Measurements from ENCODE around the gene ZDHHC3.
"Not testable (repeated sequence)": the region's sequence is repeated elsewhere in the genome, so short reads cannot be mapped to it uniquely, and the experiment has no call there.

The ZDHHC3 gene

GRCh38 chr3:44996556-44996969, 20.6 kb upstream of the ZDHHC3 start:
- DNase-seq (ENCODE audit: low read depth in 1 of 2, low spot score in 1 of 2) = no peak

DNA sequence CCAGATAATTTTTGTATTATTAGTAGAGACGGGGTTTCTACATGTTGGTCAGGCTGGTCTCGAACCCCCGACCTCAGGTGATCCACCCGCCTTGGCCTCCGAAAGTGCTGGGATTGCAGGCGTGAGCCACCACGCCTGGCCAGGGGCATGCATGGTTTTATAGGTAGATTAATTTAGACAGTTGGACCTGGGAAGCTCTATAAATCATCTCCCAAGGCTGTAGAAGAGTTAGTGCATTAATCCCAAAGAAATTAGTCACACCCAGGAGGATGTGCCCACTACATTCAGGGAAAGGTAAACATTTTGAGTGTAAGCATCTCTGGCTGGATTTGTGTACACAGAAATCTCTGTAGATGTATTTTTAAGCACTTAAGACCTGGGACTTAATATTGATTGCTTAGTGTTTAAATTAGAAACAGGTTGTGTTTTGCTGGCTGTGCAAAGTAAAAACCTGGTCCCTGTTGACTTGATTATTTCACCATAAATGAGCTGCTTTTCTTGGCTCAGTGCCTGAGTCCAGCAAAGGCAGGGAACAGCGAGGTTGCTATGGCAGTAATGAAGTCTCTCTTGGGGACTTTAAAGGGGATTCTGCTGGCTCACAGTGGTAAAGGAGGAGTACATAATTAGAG, 19.3 kb upstream of the ZDHHC3 start:
- no peak for DNase-seq (ENCODE audit: low read depth in 1 of 2, low spot score in 1 of 2)

DNA sequence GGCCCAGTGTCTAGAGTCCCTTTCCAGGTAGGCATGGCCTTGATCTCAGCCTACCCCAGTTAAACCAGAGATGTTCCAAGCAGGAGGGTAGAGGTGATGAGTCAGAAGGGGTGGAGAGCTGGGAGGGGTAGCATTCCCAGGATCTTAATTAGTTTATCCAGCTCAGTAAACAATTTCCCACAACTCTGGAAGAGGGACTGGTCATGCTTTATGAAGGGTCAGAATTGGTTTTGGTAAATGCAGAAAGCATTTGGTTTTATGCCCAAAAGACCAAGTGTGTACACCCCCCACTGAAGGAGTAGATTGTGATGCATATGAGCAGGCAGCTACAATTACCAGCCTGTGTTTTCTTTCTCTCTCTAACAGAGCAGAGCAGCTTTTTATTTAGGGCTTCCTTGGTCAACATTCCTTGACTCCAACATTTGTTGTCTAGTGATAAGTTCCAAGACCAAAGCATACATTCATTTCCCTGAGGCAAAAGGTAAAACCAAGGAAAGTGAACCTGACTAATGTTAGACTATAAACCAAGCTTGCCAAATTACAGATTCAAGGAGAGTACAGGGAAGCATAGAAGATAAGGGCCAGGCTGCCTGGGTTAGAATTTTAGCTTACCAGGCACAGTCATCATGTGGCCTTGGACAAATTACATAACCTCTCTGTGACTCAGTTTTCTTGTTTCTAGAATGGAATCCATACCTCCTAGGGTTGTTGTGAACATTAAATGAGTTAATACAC, 17.7 kb upstream of the ZDHHC3 start:
- DNase-seq (ENCODE audit: low read depth in 1 of 2, low spot score in 1 of 2) = no peak

DNA sequence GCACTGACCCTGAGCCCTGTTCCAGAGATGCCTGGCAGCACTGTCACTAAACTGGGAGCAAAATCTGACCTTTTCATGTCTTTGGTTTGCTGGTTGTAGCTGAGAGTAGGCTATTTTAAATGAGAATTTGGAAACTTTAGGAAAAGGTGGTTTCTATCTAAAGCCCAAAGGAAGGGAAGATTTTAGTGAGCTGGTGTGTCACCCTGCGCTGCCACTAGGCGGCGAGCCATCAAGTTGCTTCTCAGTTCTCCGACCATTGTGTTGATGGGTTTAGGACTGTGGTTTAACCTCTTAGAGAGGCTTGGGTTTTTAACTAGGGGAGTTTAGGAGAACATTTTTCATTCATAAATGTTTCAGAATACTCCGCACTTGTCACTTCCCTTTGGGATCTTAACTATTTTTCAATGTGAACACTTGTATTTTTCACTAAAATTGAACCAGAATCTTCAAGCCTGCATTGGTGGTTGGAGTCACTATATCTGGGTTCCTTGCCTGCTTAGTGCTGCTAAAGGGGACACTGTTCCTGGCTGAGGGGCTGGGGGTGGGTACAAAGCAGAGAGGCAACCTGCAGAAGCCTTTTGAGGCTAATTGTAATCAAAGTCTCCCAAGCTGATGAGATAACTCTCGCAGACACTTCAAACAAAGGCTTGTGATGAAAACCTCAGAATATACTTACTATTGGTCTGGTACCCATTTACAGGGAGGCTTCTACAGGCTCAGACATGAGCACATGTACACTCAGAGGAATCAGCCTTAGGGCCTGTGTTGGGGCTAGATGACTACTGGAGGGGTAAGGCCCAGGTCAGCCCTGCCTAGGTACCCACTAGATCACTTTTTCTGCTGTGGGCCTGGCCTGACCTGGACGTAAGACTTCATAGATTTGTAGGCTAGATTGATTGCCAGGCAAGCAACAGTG, 16.8 kb upstream of the ZDHHC3 start:
- DNase-seq (ENCODE audit: low read depth in 1 of 2, low spot score in 1 of 2) = no peak

GRCh38 chr3:44991326-44991725, 15.4 kb upstream of the ZDHHC3 start:
- DNase-seq (ENCODE audit: low read depth in 1 of 2, low spot score in 1 of 2) = no peak

DNA sequence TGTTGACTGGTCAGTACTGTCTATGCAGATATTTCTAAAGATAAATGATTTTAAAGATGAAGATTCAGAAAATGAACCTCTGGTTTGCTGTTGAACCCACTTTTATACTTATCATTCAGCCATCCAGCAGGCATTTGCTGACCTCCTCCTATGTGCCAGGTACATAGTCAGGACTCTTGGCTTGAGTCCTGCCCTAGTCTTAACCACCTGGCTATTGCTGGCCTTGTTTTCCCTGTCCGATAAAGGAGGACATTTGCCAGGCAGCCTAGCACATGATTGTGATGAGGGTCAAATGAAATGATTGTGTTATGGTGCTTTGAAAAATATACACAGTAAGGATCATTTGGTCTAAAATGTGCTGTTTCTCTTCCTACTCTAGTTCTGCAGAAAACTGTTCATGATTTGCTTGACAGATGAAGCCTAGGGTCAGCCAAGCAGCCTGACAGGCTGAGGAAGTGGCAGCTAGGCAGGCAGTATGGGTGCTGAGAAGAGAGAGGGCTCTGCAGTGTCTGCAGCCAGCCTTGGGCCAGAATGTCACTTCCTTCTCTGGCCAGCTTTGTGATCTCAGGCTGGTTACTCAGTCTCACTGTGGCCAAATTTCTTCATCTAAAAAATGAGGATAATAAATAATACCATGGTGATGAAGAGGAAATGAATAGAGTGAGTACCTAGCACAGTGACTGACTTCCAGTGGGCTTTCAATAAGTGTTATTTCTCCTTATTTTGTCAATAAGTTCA, 13.8 kb upstream of the ZDHHC3 start:
- DNase-seq (ENCODE audit: low read depth in 1 of 2, low spot score in 1 of 2) = no peak

DNA sequence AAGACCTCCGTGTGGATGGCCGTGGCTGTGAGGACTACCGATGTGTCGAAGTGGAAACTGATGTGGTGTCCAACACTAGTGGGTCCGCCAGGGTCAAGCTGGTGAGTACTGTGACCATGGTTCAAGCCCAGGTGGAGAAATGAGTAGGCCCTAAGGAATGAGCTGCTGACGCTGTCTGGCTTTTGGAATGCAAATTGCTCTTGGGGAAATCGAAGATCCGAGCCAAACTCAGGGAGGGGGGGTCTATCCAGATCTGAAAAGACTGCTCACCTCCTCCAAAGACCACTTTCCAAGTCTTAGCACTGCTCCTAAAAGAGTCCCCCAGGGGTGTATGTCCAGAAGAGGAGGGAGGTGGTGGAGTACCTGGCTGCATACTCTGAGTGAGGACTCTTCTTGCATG, 13.2 kb upstream of the ZDHHC3 start:
- no peak for DNase-seq (ENCODE audit: low read depth in 1 of 2, low spot score in 1 of 2)

- DNase-seq (ENCODE audit: low read depth in 1 of 2, low spot score in 1 of 2) = no peak
Measured at GRCh38 chr3:44988073-44988472, 12.1 kb upstream of the ZDHHC3 start.

DNA sequence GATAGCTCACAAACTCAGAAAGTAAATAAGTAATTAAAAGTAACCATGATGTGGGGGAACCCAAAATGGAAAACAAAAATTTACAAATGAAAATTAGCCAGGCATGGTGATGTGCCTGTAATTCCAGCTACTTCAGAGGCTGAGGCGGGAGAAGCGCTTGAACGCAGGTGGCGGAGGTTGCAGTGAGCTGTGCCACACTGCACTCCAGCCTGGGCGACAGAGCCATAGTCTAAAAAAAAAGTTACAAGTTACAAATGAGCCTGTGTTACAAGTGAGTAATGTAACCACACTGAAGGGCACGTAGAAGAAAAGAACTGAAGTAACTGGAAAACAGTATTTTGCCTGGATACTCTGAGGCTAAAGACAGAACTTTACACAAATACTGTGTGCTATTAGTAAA, 11.4 kb upstream of the ZDHHC3 start:
- no peak for DNase-seq (ENCODE audit: low read depth in 1 of 2, low spot score in 1 of 2)

DNA sequence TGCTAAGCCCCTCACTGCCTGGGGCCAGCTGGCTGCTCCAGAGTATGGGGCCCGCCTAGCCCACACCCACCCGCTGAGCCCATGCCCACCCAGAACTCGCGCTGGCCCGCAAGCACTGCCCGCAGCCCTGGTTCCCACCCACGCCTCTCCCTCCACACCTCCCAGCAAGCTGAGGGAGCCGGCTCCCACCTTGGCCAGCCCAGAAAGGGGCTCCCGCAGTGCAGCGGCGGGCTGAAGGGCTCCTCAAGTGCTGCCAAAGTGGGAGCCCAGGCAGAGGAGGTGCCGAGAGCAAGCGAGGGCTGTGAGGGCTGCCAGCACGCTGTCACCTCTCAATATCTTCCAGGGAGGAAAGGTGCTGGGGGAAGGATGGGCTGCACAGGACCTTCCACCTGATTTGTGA, 10.4 kb upstream of the ZDHHC3 start:
- DNase-seq (ENCODE audit: low read depth in 1 of 2, low spot score in 1 of 2) = not testable (repeated sequence)

- DNase-seq (ENCODE audit: low read depth in 1 of 2, low spot score in 1 of 2) = no peak
Measured at GRCh38 chr3:44984335-44984734, 8.4 kb upstream of the ZDHHC3 start.

DNA sequence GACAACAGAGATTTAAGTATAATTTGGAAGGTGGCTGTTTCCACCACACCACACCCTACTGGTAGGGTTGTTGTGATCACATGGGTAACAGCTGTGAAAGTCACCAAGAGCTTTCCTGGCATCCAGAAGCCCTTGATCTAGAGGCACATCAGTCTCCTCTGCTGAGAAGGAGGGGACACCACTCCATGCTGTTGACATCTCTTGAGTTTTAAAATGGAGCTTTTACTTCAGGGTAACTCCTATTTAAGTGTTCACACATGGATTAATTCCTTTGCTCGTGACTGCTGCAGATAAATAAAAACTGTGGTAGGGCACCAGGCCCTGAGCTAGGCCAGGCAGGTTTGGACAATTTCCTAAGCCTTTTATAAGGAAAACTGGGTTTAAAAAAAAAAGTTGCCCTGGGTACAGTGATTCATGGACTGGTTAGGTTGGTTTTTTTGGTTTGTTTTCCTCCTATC, 7.5 kb upstream of the ZDHHC3 start:
- DNase-seq (ENCODE audit: low read depth in 1 of 2, low spot score in 1 of 2) = no peak

DNA sequence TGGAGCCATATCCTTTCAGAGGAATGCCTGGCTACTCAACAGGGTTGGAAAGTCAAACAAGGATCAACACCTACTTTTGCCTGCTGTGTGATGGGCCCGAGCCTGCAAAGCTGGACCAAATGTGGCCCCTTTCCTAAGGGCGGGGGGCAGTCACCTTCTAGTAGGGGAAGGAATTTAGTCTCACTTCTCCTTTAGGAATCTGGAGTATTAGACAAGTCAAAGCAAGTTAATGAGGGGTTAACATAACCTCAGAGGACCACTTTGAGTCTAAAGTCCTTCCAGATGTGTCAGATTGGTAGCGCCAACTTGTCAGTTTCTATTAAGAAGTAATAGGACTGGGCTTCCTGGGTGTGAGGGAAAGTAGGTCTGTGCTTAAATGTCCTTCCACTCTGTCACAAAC, 6.8 kb upstream of the ZDHHC3 start:
- DNase-seq (ENCODE audit: low read depth in 1 of 2, low spot score in 1 of 2) = no peak

GRCh38 chr3:44981751-44982150, 5.8 kb upstream of the ZDHHC3 start:
- no peak for DNase-seq (ENCODE audit: low read depth in 1 of 2, low spot score in 1 of 2)

DNA sequence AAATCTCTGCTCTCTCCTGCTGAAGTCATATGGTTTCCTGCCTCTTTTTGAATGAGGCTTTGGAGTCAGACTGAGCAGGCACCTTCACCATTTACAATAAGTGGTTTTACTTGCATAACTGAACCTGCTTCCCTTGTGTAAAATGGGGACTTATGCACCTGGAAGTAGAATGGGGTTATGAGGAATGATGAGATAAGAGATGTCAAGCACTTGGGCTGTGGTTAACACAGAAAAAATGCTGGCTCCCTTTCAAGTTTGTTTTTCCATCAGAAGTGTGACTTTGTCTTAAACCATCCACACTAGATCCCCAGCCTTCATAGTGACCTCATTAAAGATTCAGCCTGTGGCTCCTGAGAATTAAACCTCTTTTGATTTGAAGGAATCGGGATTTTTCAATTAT, 5.2 kb upstream of the ZDHHC3 start:
- DNase-seq (ENCODE audit: low read depth in 1 of 2, low spot score in 1 of 2) = no peak

GRCh38 chr3:44974416-44974815, 1.6 kb downstream of the ZDHHC3 start:
- no peak for DNase-seq (ENCODE audit: low read depth in 1 of 2, low spot score in 1 of 2)

- no peak for DNase-seq (ENCODE audit: low read depth in 1 of 2, low spot score in 1 of 2)
Measured at GRCh38 chr3:44970926-44971490, 5.0 kb downstream of the ZDHHC3 start.

- DNase-seq (ENCODE audit: low read depth in 1 of 2, low spot score in 1 of 2) = no peak
Measured at GRCh38 chr3:44969828-44970179, 6.2 kb downstream of the ZDHHC3 start.

GRCh38 chr3:44969154-44969827, 6.7 kb downstream of the ZDHHC3 start:
- DNase-seq (ENCODE audit: low read depth in 1 of 2, low spot score in 1 of 2) = no peak

DNA sequence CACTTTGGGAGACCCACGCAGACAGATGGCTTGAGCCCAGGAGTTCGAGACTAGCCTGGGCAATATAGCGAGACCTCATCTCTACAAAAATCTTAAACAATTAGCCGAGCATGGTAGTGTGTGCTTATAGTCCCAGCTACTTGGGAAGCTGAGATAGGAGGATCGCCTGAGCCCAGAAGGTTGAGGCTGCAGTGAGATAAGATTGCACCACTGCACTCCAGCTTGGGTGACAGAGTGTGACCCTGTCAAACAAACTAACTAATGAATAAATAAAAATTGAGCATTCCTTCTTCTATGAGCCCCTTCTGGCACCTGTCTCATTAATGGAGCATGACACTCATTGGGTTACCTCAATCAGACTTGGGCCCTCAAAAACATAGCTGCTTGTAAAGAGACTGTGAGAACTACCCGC, 7.5 kb downstream of the ZDHHC3 start:
- DNase-seq (ENCODE audit: low read depth in 1 of 2, low spot score in 1 of 2) = no peak

Data from stimulated activated CD4-positive, alpha-beta T cell treated with anti-CD3 and anti-CD28 coated beads, Interleukin-15, amount 100 ng/mL, for 1 hour (primary cell).